ENCODE data around the gene TESK2.

GRCh38 chr1:45490626-45491486 lies at the start of gene TESK2:
- TF ChIP-seq, protein P1, sequence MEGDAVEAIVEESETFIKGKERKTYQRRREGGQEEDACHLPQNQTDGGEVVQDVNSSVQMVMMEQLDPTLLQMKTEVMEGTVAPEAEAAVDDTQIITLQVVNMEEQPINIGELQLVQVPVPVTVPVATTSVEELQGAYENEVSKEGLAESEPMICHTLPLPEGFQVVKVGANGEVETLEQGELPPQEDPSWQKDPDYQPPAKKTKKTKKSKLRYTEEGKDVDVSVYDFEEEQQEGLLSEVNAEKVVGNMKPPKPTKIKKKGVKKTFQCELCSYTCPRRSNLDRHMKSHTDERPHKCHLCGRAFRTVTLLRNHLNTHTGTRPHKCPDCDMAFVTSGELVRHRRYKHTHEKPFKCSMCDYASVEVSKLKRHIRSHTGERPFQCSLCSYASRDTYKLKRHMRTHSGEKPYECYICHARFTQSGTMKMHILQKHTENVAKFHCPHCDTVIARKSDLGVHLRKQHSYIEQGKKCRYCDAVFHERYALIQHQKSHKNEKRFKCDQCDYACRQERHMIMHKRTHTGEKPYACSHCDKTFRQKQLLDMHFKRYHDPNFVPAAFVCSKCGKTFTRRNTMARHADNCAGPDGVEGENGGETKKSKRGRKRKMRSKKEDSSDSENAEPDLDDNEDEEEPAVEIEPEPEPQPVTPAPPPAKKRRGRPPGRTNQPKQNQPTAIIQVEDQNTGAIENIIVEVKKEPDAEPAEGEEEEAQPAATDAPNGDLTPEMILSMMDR (IDR thresholded peaks at IDR 0.05; ENCODE audit: control extremely low read depth in 1 of 3, insufficient read depth in 1 of 3, low read depth in 1 of 3, low read length in 3 of 3) = no peak
- TF ChIP-seq POLR2AphosphoS5 (IDR thresholded peaks at IDR 0.05; ENCODE audit: low read depth, low read length) = peak; percentile 64
- TF ChIP-seq GABPA (IDR thresholded peaks at IDR 0.05; ENCODE audit: borderline replicate concordance, insufficient read depth, low read length) = no peak
- peak in 1 of 2 experiments; percentile 85; a peak in 2 of 3 replicates for TF ChIP-seq POLR2A (IDR thresholded peaks at IDR 0.05; ENCODE audit: control extremely low read depth in 1 of 2, low read depth in 2 of 2, low read length in 2 of 2)
- TF ChIP-seq SIRT6 (IDR thresholded peaks at IDR 0.05; ENCODE audit: low read length) = no peak
- TF ChIP-seq EGR1 (IDR thresholded peaks at IDR 0.05; ENCODE audit: borderline replicate concordance, low read depth, low read length) = 0 out of 2 replicates have a peak, but pooled peaks have one; percentile 35
- no peak for TF ChIP-seq RFX5 (IDR thresholded peaks at IDR 0.05; ENCODE audit: borderline replicate concordance, low read depth, low read length)
- no peak for TF ChIP-seq YY1 (IDR thresholded peaks at IDR 0.05; ENCODE audit: low read depth, low read length)
- no peak; a peak in 1 of 4 replicates for TF ChIP-seq HDAC2 (IDR thresholded peaks at IDR 0.05; ENCODE audit: borderline replicate concordance in 1 of 2, low read depth in 2 of 2, low read length in 2 of 2)
- peak; percentile 65 for TF ChIP-seq PHF8 (conservative IDR thresholded peaks at IDR 0.05; ENCODE audit: low read depth, low read length)
- no peak for TF ChIP-seq MAFK (IDR thresholded peaks at IDR 0.05; ENCODE audit: low read depth, low read length)
- peak; percentile 84 for TF ChIP-seq USF2 (IDR thresholded peaks at IDR 0.05; ENCODE audit: low read length)
- TF ChIP-seq EZH2 (IDR thresholded peaks at IDR 0.05; ENCODE audit: low read depth, low read length, severe bottlenecking) = peak; percentile 33
